ENCODE results near the gene SEC14L3.

The SEC14L3 gene

GRCh38 chr22:30423959-30424533 lies 47.8 kb downstream of the SEC14L3 start:
- peak; percentile 94 to 96 for DNase-seq (ENCODE audit: low read depth in 1 of 2, low spot score in 1 of 2)

GRCh38 chr22:30423301-30423958 lies 48.4 kb downstream of the SEC14L3 start:
- peak; percentile 14 to 26 for DNase-seq (ENCODE audit: low read depth in 1 of 2, low spot score in 1 of 2)

- no peak for DNase-seq (ENCODE audit: low read depth in 1 of 2, low spot score in 1 of 2)
Observed at GRCh38 chr22:30422481-30423300, 49.1 kb downstream of the SEC14L3 start.

GRCh38 chr22:30421695-30422480 lies 49.9 kb downstream of the SEC14L3 start:
- no peak for DNase-seq (ENCODE audit: low read depth in 1 of 2, low spot score in 1 of 2)

GRCh38 chr22:30420347-30421125 lies 51.3 kb downstream of the SEC14L3 start:
- DNase-seq (ENCODE audit: low read depth in 1 of 2, low spot score in 1 of 2), result no peak

GRCh38 chr22:30416837-30417236 lies 55.0 kb downstream of the SEC14L3 start:
- no peak for DNase-seq (ENCODE audit: low read depth in 1 of 2, low spot score in 1 of 2)

GRCh38 chr22:30416403-30416802 lies 55.4 kb downstream of the SEC14L3 start:
- DNase-seq (ENCODE audit: low read depth in 1 of 2, low spot score in 1 of 2), result no peak

- DNase-seq (ENCODE audit: low read depth in 1 of 2, low spot score in 1 of 2), result no peak
Observed at GRCh38 chr22:30414525-30415047, 57.2 kb downstream of the SEC14L3 start.

- no peak for DNase-seq (ENCODE audit: low read depth in 1 of 2, low spot score in 1 of 2)
Observed at GRCh38 chr22:30413745-30414524, 57.9 kb downstream of the SEC14L3 start.

GRCh38 chr22:30413001-30413400 lies 58.8 kb downstream of the SEC14L3 start:
- DNase-seq (ENCODE audit: low read depth in 1 of 2, low spot score in 1 of 2), result no peak

- no peak for DNase-seq (ENCODE audit: low read depth in 1 of 2, low spot score in 1 of 2)
Observed at GRCh38 chr22:30411780-30412179, 60.0 kb downstream of the SEC14L3 start.
